Measurements from ENCODE around the gene ADARB2. TPM values are rescaled to one million over a fixed set of nuclear protein-coding genes. Genes with fewer than 3 reads are reported as not detected.

Gene ADARB2
- polyA plus RNA-seq, 1 of the 3 experiments (the other 2 are of a cell fraction) = not detected

DNA sequence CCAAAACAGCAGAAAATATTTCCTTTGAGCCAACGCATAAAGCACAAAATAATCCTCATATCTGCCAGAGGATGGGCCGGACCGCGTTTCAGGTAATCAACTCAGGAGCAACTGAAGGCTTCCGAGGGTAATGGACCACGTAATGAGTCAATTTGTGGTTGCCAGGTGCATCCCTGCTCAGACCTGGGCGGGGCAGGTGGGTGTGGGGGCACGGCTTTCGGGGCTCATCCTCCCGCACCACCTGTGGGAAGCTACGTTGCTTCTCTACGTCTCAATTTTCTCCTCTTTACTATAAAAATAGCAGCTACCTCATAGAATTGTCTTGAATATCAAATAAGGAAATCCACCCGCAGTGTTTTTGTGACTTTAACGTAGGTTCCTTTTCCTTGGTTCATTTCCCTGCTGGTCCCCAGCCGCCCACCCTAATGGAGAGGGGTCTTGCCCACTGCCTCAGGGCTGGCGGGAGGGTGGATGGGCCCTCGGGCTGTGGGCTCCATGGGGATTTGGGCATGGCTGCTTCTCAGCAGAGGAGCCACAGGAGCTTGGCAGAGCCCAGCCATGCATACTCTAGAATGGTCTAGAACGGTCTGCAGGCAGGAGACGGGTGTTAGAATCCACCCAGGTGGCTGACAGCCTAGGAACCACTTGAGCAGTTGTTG is 324.7 kb downstream of the ADARB2 start:
- peaks cover 0 to 10% of the 10 kb centered on the region in 2 experiments; a peak in 1 of 4 replicates for H3K4me1 ChIP-seq (ENCODE audit: control insufficient read depth in 1 of 2, insufficient read depth in 2 of 2, low read depth in 1 of 2, low read length in 1 of 2)
- H3K27ac ChIP-seq (ENCODE audit: low read depth in 2 of 2, low read length in 1 of 2) = no peak overlapping the region
- H3K4me3 ChIP-seq (ENCODE audit: low read depth in 2 of 2, low read length in 1 of 2) = no peak overlapping the region
- H3K27me3 ChIP-seq (ENCODE audit: insufficient read depth) = no peaks in the 10 kb centered on the region
- TF ChIP-seq RFX5 (IDR thresholded peaks at IDR 0.05; ENCODE audit: low read length) (no peak), SIN3A (IDR thresholded peaks at IDR 0.05; ENCODE audit: borderline replicate concordance, low read depth, low read length) (no peak), FOSL2 (IDR thresholded peaks at IDR 0.05; ENCODE audit: borderline replicate concordance, low read depth) (no peak), FOXM1 (IDR thresholded peaks at IDR 0.05; ENCODE audit: low read depth) (no peak), MXI1 (IDR thresholded peaks at IDR 0.05; ENCODE audit: low read depth, low read length) (no peak), FOXJ3 (CRISPR knock-in tag; IDR thresholded peaks at IDR 0.05) (no peak), NRF1 (IDR thresholded peaks at IDR 0.05; ENCODE audit: low read depth, low read length) (no peak), GABPA (IDR thresholded peaks at IDR 0.05; ENCODE audit: low read depth) (no peak), GATA2 (CRISPR knock-in tag; IDR thresholded peaks at IDR 0.05) (no peak)
- TF ChIP-seq, protein P1, sequence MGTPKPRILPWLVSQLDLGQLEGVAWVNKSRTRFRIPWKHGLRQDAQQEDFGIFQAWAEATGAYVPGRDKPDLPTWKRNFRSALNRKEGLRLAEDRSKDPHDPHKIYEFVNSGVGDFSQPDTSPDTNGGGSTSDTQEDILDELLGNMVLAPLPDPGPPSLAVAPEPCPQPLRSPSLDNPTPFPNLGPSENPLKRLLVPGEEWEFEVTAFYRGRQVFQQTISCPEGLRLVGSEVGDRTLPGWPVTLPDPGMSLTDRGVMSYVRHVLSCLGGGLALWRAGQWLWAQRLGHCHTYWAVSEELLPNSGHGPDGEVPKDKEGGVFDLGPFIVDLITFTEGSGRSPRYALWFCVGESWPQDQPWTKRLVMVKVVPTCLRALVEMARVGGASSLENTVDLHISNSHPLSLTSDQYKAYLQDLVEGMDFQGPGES (IDR thresholded peaks at IDR 0.05; ENCODE audit: low read depth, low read length) = no peak
- TF ChIP-seq, protein P2, sequence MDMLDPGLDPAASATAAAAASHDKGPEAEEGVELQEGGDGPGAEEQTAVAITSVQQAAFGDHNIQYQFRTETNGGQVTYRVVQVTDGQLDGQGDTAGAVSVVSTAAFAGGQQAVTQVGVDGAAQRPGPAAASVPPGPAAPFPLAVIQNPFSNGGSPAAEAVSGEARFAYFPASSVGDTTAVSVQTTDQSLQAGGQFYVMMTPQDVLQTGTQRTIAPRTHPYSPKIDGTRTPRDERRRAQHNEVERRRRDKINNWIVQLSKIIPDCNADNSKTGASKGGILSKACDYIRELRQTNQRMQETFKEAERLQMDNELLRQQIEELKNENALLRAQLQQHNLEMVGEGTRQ (IDR thresholded peaks at IDR 0.05; ENCODE audit: borderline replicate concordance, low read depth, low read length) = no peak
- no peaks in the 10 kb centered on the region for H3K79me2 ChIP-seq (ENCODE audit: insufficient read depth)
- no peaks in the 10 kb centered on the region for H3K9me3 ChIP-seq
- no peaks in the 10 kb centered on the region for H3F3A ChIP-seq (replicated peaks; ENCODE audit: insufficient read depth)
- H3K4me2 ChIP-seq = no peak overlapping the region
- H3K9ac ChIP-seq = no peak overlapping the region
- no peaks in the 10 kb centered on the region for H3K36me3 ChIP-seq (replicated peaks in 1 of 2; ENCODE audit: control insufficient read depth in 1 of 2, insufficient read depth in 2 of 2, low read length in 1 of 2)
- 45% methylated on average over 15 of the region's 19 CpGs for WGBS (ENCODE audit: low lambda C conversion rate)
- H4K20me1 ChIP-seq (ENCODE audit: insufficient read depth) = no peaks in the 10 kb centered on the region
- CTCF ChIA-PET = interaction anchor here (2.9 kb wide), 1 partner anchor 8 kb away, joined by 15 read pairs; no protein-coding TSS in a partner anchor
- POLR2A ChIA-PET = no interaction called here
- H2AFZ ChIP-seq (ENCODE audit: low read depth) = no peak overlapping the region
- DNase-seq = no peak
- H3K9me2 ChIP-seq = no peaks in the 10 kb centered on the region

DNA sequence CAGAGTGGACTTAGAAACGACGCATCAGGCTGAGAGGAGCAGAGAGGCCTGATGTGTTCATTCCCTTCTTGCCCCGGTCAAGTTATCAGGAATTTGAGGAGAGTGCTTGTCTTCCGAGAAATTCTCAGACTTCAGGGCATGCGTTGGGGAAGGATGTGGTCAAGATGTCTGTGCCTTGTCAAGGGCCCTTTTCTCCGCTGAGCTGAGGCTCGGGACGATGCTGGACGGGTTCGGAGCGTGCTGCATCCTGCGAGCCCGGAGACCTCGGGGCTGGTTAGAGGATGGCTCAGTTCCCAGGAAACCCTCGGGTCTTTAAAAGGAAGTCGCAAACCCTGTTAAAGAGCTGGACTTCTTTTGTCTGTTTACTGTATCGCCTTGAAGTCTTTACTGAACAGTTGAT is 325.4 kb downstream of the ADARB2 start:
- no peaks in the 10 kb centered on the region for H3K9me2 ChIP-seq
- DNase-seq = no peak
- 30% methylated on average over 9 of the region's 17 CpGs for WGBS (ENCODE audit: low lambda C conversion rate)
- H3K4me2 ChIP-seq = no peak overlapping the region
- H3K36me3 ChIP-seq (replicated peaks in 1 of 2; ENCODE audit: control insufficient read depth in 1 of 2, insufficient read depth in 2 of 2, low read length in 1 of 2) = no peaks in the 10 kb centered on the region
- no peak overlapping the region for H3K4me3 ChIP-seq (ENCODE audit: low read depth in 2 of 2, low read length in 1 of 2)
- H3K27me3 ChIP-seq (ENCODE audit: insufficient read depth) = no peaks in the 10 kb centered on the region
- POLR2A ChIA-PET = no interaction called here
- H3F3A ChIP-seq (replicated peaks; ENCODE audit: insufficient read depth) = no peaks in the 10 kb centered on the region
- H4K20me1 ChIP-seq (ENCODE audit: insufficient read depth) = no peaks in the 10 kb centered on the region
- no peak overlapping the region for H3K27ac ChIP-seq (ENCODE audit: low read depth in 2 of 2, low read length in 1 of 2)
- CTCF ChIA-PET = interaction anchor here (2.9 kb wide), 1 partner anchor 9 kb away, joined by 15 read pairs; no protein-coding TSS in a partner anchor
- H3K9ac ChIP-seq = no peak overlapping the region
- H3K9me3 ChIP-seq = no peaks in the 10 kb centered on the region
- H3K4me1 ChIP-seq (ENCODE audit: control insufficient read depth in 1 of 2, insufficient read depth in 2 of 2, low read depth in 1 of 2, low read length in 1 of 2) = peaks cover 0 to 10% of the 10 kb centered on the region in 2 experiments; a peak in 1 of 4 replicates
- no peak overlapping the region for H2AFZ ChIP-seq (ENCODE audit: low read depth)
- no peaks in the 10 kb centered on the region for H3K79me2 ChIP-seq (ENCODE audit: insufficient read depth)
- TF ChIP-seq, protein P2 (IDR thresholded peaks at IDR 0.05; ENCODE audit: borderline replicate concordance, low read depth, low read length) = no peak
- TF ChIP-seq POLR2AphosphoS5 (IDR thresholded peaks at IDR 0.05; ENCODE audit: low read depth, low read length) (no peak), RCOR1 (IDR thresholded peaks at IDR 0.05; ENCODE audit: low read length) (no peak), FOSL2 (IDR thresholded peaks at IDR 0.05; ENCODE audit: borderline replicate concordance, low read depth) (no peak), GATA2 (CRISPR knock-in tag; IDR thresholded peaks at IDR 0.05) (no peak), TEAD4 (IDR thresholded peaks at IDR 0.05; ENCODE audit: borderline replicate concordance, insufficient read depth) (no peak), ZBTB33 (IDR thresholded peaks at IDR 0.05; ENCODE audit: borderline replicate concordance, low read depth) (no peak), ELF1 (IDR thresholded peaks at IDR 0.05) (no peak), GABPA (IDR thresholded peaks at IDR 0.05; ENCODE audit: low read depth) (no peak), NFIC (IDR thresholded peaks at IDR 0.05; ENCODE audit: borderline replicate concordance) (no peak), RAD21 (IDR thresholded peaks at IDR 0.05; ENCODE audit: low read length) (no peak), FOXJ3 (CRISPR knock-in tag; IDR thresholded peaks at IDR 0.05) (no peak), SIN3A (IDR thresholded peaks at IDR 0.05; ENCODE audit: borderline replicate concordance, low read depth, low read length) (no peak), RXRA (IDR thresholded peaks at IDR 0.05; ENCODE audit: borderline replicate concordance, low read depth) (no peak), JUND (IDR thresholded peaks at IDR 0.05) (no peak), NRF1 (IDR thresholded peaks at IDR 0.05; ENCODE audit: low read depth, low read length) (no peak), EZH2phosphoT487 (IDR thresholded peaks at IDR 0.05; ENCODE audit: borderline replicate concordance, low read depth) (no peak)
- TF ChIP-seq, protein P3, sequence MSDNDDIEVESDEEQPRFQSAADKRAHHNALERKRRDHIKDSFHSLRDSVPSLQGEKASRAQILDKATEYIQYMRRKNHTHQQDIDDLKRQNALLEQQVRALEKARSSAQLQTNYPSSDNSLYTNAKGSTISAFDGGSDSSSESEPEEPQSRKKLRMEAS (IDR thresholded peaks at IDR 0.05; ENCODE audit: low read depth) = no peak
